Endometrial microvascular endothelial cells (primary cell): Measurements from ENCODE around the gene PDZD7. TPM values are rescaled to one million over a fixed set of nuclear protein-coding genes. Genes with fewer than 3 reads are reported as not detected.

Source experiments
- in situ Hi-C: cut with HindIII; loops from 2 replicates; pipeline ENCODE4 v1.10.0; 2017; ENCODE audit warnings: low sequenced_read_pairs, low pct_unique_long_range_greater_than_20kb; ENCODE audit errors: inconsistent ontology term
- total RNA-seq: library from RNA; depleted of rRNA; stranded (reverse); fragments of >200 nt; gene quantifications from one replicate; pipeline ENCODE4 v1.2.3, GENCODE V29; 2015; ENCODE audit errors: inconsistent ontology term

PDZD7 gene
- total RNA-seq, 1 donor from 2014 or later, result 1.1 TPM

DNA sequence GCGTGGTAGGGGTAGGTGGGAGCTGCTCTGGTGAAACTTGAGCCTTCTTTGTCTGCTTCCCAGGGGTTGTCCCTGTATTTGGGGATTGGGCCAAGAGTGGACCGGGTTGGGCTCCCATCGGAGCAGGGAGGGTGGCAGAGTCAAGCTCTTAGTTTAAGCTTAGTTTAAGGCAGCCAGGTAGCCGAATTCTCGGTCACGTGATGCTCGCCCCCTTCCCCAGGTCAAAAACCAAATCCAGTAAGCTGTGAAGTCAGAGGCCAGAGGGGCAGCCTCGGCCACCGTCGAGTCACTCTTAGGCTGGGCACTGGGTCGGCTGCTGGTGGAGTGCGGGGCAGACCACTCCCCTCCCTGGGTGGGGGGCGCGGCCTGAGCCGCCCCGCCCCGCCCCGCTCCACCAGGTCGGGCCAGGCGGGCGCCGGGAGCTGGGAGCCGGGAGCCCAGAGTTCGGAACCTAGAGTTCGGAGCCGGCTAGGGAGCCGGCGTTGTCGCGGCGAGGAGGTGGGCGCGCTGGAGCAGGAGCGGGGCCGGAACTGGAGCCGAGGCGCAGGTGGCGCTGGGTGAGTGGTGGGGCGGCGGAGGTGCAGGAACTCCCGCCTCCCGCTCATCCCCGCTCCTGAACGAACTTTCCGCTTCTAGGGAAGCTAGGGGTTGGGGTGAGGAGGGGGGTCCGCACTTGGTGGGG lies 34.1 kb downstream of the PDZD7 start:
- in situ Hi-C loops, result no loop called here

DNA sequence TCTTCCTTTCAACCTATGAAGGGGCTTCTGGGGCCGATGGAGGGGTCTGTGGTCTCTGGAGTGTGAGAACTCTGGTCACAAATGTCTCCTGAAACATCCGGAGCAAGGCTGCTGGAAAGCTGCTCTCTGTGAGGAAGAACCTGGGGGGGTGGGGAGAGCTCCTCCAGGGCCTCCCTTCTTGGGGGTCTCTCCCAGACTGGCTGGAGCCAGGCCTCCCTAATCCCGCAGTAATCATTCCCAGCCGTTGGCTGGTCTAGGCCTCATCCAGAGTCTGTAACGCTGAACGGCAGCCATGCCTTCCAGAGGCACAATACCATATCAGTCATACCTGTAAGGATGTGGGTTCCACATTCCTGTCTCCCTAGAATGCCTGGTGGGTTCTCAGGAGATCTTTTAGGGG lies 35.7 kb downstream of the PDZD7 start:
- in situ Hi-C loops, result no loop called here

DNA sequence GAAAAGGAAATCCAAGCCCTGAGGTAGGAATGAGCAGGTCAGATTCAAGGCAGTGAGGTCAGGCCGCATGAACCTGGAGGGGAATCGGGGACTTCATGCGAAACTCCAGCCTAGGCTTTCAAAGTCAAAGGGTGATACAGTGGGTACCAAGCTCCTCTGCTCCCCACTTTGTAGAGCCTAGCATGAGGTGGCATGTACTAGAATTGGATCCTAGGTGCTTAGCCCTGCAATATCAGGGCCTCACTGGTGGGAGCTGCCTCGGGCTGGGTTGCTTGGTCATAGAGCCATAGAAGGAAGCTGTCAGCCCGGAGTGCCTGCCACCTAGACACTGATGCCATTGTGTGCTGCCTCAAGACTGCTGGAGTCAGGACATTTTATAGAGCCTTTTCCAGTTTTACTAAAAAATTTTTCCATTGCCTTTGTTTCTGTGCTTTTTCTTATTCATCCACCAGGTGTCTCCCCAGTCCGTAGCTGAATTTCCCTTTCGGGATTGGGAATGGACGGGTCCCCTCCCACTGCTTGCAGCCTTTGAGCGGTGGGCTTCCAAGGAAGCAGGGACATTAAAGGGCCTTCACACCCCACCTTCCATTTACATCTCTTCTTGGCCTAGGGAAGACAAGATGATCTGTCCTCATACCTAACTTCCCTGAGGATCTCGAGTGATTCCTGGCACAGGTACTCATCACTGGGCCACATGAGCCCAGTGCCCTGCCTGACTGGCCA lies 36.8 kb downstream of the PDZD7 start:
- in situ Hi-C loops, result no loop called here

DNA sequence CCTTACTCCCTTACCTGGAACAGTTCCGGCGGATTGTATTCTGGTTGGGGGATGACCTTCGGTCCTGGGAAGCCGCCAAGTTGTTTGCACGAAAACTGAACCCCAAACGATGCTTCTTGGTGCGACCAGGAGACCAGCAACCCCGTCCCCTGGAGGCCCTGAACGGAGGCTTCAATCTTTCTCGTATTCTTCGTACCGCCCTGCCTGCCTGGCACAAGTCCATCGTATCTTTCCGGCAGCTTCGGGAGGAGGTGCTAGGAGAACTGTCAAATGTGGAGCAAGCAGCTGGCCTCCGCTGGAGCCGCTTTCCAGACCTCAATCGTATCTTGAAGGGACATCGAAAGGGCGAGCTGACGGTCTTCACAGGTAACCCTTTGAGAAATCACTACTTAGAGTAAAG lies 41.8 kb downstream of the PDZD7 start:
- in situ Hi-C loops, result no loop called here

DNA sequence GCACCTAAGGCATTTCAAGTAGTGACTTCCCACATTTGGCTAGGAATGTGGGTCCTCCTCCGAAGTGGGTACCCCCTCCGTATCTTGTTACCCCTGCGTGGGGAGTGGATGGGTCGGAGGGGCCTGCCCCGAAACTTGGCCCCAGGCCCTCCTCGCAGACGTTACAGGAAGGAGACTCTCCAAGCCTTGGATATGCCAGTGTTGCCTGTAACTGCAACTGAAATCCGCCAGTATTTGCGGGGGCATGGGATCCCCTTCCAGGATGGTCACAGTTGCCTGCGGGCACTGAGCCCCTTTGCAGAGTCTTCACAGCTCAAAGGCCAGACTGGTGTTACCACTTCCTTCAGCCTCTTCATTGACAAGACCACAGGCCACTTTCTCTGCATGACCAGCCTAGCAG lies 42.8 kb downstream of the PDZD7 start:
- in situ Hi-C loops, result no loop called here

DNA sequence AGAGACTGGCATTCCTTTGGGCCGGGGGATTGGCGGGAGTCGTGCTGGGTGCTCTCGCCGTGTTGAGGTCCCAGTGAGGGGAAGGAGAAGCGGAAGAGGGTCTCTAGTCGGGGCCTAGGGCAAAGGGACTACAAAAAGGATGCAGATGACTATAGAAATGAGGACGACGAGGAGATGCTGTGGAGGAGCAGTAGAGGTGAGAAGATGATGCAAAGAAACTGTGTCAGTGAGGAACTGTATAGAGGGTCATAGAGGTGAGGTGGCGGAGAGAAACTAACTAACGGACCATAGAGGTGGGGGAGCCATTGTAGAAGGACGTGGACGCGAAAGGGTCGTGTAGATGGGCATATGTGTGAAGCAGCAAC lies 43.3 kb downstream of the PDZD7 start:
- in situ Hi-C loops, result no loop called here

DNA sequence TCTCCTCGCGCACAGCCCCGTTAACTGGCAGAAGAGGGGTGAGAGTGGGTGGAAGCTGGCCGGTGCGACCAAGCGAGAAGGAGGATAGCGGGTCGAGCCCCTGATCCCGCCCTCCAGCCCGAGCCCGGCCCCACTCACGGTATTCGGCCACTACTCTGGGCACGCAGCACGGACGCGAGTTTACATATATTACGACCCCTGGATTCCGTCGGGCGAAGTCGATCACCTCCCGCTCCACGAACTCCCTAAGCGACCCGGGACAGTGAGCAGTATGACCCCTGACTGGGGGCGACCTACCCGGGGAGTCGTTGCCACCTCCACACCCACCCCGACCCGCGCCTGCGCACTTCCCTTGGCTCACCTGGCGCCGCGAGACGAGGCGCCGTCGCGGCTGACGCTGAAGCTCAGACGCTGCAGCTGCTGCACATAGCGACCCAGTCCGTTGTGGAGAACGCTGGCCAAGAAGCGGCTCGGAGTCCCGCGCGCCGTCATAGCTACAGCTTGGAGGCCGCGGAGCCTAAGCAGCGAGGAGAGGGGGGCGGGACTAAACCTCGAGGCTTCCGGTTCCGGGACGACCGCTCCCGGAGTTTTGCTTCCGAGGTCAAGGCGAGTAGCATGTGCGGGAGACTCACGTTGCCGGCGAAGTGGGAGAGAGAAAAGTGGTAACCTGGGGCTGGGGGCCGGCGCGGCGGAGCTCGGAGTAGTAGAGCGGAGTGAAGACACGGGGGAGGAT lies 43.8 kb downstream of the PDZD7 start, which contains the start of the genes MRPL43 and TWNK:
Gene MRPL43 (minus strand): TSS at position 546 of the 733 bp plus-strand sequence. CDS start 54 bp downstream, at position 492.
Gene TWNK (plus strand): TSS at position 592 of the 733 bp plus-strand sequence. CDS start 668 bp downstream, outside the sequence.
- in situ Hi-C loops, result no loop called here

DNA sequence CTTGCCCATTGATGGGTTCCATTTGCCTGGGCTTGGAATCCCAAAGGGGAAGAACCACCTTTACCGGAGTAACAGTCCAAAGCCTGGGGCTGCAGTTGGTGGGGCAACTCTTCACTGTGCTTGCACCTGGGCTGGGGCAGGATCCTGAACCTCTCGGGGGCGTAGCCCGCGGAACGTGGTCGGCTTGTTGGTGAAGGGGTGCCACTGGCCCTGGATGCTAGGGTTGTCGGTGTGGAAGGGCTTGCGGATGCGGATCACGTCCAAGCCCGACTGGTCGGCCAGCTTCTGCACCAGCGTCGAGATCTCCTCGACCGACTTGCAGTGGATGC lies 44.3 kb downstream of the PDZD7 start:
- in situ Hi-C loops, result no loop called here

DNA sequence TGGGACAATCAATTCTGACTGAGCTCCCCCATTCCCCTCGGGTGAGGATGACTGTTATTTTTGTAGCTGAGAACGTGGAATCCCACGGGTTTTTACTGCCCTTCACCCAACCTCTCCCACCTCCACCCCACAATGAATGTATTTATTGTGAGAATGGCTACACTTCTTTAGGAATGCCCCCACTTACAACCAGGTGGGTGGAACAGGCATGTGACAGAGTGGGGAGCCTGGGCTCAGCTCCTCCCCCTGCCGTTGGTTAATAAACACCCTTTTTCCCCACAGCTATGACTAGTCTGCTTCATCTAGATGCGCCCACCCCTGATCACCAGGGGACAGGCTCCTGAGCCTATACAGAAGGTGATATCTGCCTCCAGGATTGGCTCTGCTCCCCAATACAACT lies 45.6 kb downstream of the PDZD7 start:
- in situ Hi-C loops, result no loop called here

DNA sequence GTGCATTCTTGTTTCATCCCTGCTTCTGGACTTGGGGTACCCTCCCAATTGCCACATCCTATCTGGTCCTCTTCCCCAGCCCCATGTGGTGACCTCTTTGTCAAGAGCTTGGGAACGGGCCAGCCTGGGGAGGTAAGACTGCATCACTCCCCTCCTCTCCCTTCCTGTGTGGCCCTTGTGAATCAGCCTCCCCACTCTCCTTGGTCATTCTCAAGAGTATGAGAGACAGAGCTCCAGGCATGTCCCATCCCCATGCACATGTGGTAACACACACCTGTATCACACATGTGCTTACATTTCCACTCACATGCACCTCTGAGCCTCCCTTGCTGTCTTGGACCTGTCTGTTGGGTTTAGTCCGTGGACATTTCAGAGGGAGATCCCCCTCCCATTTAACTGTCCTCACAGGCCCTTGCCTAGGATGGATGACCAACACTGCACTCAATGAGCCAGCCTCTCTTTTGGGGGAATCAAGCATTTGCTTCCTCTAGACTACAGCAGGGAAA lies 46.2 kb downstream of the PDZD7 start:
- in situ Hi-C loops, result no loop called here

DNA sequence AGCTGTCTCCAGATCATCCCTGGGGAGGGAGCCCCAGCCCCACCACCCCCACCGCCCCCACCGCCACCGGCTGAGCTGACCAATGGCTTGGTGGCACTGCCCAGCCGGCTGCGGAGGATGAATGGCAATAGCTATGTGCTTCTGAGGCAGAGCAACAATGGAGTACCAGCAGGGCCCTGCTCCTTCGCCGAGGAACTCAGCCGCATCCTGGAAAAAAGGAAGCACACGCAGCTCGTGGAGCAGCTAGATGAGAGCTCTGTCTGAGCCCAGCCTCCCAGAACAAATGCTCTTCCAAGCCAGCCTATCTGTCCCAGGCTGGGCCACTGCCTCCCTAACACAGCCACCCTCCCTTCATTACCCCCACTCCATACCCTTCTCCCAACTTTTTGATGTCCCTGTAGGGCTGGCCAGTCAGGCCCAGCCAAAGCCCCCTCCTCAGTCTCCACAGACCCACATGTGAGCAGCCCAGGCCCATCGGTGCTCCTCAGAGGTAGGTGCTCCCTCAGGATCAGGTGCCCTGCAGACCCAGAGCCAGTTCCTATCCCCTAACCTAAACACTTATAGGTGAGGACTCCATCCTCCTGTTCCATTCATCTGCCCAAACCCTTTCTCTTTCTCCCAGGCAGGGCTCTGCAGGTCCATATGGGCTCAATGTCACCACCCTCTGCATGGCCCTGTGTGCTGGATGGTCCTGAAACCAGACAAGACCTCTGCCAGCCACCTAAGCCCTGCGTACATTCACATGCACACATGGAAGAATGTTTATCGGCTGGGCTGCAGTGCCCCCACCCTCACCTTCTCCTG lies 46.9 kb downstream of the PDZD7 start:
- in situ Hi-C loops, result no loop called here

DNA sequence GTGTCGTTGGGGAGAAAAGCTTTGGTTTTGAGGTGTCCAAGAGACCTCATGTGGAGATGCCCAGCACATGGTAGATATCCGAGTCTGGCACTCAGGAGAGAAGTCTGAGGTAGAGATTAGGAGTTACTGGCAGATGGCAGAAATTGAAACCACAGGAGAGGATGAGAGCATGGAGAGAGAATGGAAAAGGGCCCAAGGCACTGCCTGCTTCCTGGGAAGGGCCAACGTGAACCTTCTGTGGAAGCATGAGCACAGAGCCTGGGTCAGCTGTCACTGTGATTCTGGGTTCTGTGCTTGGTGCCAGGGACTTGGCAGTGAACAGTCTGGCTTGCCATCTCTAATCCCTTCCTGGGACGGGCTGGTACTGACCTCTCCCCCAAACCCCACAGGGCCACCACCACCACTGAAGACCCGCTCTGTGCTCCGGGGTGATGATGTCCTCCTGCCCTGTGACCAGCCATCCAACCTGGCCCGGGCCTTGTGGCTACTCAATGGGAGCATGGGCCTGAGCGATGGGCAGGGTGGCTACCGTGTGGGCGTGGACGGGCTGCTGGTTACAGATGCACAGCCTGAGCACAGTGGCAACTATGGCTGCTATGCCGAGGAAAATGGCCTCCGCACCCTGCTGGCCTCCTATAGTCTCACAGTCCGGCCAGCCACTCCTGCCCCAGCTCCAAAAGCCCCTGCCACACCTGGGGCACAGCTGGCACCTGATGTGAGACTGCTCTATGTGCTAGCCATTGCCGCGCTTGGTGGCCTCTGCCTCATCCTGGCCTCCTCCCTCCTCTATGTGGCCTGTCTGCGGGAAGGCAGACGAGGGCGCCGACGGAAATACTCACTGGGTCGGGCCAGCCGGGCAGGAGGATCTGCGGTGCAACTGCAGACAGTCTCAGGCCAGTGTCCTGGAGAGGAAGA lies 47.8 kb downstream of the PDZD7 start:
- in situ Hi-C loops, result no loop called here

DNA sequence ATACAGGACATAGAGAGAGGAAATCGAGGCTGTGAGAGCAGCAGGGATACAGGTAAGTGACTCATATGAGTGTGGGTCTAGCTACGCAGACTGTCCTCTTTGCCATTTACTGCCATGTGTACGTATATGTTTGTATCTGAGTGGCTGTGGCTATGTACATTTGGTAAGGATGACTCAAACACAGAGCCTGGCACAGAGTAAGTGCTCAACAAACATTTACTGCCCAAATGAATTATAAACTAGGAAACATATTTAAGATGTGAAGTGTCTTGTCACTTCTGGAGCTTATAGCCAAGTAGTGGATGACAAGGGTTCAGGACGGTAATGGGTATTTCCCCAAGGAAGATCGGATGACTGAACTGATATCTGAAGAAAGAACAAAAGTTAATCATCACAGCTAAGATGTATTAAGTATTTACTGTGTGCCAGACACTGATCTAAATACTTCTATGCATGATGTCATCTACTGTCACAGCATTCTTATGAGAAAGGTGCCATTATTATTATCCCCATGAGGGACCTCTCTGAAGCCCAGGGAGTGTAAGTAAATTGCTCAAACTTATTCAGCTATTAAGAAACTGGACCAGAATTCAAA lies 49.7 kb downstream of the PDZD7 start:
- in situ Hi-C loops, result no loop called here

DNA sequence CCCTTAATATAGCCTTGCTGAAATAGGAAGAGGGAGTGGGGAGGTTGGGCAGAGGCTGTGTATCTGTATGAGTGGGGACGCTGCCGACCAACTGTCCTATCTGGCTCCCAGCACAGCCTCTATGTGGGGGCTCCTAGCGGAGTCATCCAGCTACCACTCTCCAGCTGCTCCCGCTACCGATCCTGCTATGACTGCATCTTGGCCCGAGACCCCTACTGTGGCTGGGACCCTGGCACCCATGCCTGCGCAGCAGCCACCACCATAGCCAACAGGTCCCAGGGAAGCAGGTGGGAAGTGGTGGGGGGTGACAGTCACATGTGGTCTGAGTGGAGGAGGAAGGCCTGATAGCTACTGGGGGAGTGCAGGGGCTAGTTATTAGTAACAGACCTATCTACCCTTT lies 50.2 kb downstream of the PDZD7 start:
- in situ Hi-C loops, result no loop called here

DNA sequence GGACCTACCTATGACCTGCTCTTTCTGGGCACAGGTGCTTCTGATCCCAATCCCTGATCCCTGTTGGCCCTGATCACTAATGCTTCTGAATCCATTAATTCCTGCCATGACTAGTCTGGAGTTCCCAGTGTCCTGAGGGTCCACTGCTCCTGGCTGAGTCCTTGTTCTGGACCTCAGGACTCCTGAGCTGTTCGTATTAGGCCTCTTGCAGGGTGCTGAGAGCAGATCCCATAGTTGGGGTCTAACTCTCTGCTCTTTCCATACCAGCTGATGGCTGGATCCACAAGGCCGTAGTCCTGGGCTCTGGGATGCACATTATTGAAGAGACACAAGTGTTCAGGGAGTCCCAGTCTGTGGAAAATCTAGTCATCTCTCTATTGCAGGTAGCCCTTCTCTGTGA lies 50.6 kb downstream of the PDZD7 start:
- in situ Hi-C loops, result no loop called here

DNA sequence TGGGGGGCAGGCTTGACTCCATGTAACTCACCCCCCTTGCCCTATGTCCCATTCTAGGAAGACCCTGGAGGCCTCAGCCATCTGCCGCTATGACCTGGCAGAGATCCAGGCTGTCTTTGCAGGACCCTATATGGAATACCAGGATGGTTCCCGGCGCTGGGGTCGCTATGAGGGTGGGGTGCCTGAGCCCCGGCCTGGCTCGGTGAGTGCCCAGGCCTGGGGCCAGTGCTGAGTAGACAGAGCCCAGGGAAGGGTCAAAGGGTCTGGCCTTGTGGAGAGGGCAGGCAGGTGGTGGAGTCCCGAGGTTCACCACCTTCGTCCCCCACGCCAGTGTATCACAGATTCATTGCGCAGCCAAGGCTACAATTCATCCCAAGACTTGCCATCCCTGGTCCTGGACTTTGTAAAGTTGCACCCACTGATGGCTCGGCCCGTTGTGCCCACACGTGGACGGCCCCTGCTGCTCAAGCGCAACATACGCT lies 51.1 kb downstream of the PDZD7 start:
- in situ Hi-C loops, result no loop called here

DNA sequence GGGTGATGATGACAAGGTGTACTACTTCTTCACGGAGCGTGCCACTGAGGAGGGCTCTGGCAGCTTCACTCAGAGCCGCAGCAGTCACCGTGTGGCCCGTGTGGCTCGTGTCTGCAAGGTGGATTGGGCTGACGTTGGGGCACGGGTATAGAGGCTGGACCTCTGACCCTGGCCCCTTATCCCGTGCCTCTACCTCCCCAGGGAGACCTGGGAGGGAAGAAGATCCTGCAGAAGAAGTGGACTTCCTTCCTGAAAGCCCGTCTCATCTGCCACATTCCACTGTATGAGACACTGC lies 52.1 kb downstream of the PDZD7 start:
- in situ Hi-C loops, result no loop called here
